ENCODE results near the gene TSHZ1. TPM values are rescaled to one million over a fixed set of nuclear protein-coding genes. Genes with fewer than 3 reads are reported as not detected.

TSHZ1 gene
- total and polyA plus RNA-seq, 2 experiments from 2014 or later, result 0.23 to 0.38 TPM

DNA sequence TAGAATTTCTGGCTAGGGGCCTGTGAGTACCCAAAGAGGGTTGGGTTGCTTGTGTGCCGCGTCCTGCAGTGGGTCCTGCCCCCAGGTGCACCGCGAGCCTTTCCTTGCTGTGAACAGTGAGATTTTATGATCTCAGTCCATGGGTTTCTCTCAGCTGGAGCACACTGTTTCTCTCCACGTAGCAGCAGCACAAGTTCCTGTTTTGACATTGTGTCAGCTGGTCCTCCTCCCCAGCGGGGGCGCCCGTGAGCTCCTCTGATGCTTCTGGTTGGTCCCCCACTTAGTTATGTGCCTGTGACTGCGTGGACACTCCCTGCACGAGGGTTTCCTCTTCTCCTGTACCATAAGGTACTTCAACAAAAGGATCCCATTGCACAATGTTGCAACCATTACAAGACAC lies 29.8 kb downstream of the TSHZ1 start:
- Histone ChIP-seq H3K36me3 (ENCODE audit: insufficient read depth) (no peaks in the 10 kb centered on the region), H3K9me2 (ENCODE audit: insufficient read depth) (0 out of 2 replicates have a peak, but pooled peaks cover 5% of the 10 kb centered on the region), H4K20me1 (replicated peaks; ENCODE audit: insufficient read depth) (no peaks in the 10 kb centered on the region), H3K79me2 (replicated peaks; ENCODE audit: insufficient read depth) (no peaks in the 10 kb centered on the region), H3K4me2 (no peak overlapping the region), H3F3A (replicated peaks; ENCODE audit: low read depth) (no peaks in the 10 kb centered on the region), H3K4me3 (no peak overlapping the region), H3K27ac (ENCODE audit: low read depth) (no peak overlapping the region), H2AFZ (no peak overlapping the region), H3K27me3 (ENCODE audit: insufficient read depth) (no peaks in the 10 kb centered on the region), H3K4me1 (ENCODE audit: insufficient read depth) (no peaks in the 10 kb centered on the region)
- no peak overlapping the region for H3K4me3 Mint-ChIP-seq
- ATAC-seq (no peak), DNase-seq (ENCODE audit: low spot score) (no peak)
- TF ChIP-seq CTCF (conservative IDR thresholded peaks at IDR 0.05; ENCODE audit: low read depth in 2 of 2) (peak in 1 of 2 experiments; percentile 31; a peak in 2 of 4 replicates), STAT1 (IDR thresholded peaks at IDR 0.05; ENCODE audit: unreplicated experiment) (no peak), CREB1 (CRISPR knock-in tag; IDR thresholded peaks at IDR 0.05; ENCODE audit: low read depth) (no peak)
- TF ChIP-seq, protein P1, sequence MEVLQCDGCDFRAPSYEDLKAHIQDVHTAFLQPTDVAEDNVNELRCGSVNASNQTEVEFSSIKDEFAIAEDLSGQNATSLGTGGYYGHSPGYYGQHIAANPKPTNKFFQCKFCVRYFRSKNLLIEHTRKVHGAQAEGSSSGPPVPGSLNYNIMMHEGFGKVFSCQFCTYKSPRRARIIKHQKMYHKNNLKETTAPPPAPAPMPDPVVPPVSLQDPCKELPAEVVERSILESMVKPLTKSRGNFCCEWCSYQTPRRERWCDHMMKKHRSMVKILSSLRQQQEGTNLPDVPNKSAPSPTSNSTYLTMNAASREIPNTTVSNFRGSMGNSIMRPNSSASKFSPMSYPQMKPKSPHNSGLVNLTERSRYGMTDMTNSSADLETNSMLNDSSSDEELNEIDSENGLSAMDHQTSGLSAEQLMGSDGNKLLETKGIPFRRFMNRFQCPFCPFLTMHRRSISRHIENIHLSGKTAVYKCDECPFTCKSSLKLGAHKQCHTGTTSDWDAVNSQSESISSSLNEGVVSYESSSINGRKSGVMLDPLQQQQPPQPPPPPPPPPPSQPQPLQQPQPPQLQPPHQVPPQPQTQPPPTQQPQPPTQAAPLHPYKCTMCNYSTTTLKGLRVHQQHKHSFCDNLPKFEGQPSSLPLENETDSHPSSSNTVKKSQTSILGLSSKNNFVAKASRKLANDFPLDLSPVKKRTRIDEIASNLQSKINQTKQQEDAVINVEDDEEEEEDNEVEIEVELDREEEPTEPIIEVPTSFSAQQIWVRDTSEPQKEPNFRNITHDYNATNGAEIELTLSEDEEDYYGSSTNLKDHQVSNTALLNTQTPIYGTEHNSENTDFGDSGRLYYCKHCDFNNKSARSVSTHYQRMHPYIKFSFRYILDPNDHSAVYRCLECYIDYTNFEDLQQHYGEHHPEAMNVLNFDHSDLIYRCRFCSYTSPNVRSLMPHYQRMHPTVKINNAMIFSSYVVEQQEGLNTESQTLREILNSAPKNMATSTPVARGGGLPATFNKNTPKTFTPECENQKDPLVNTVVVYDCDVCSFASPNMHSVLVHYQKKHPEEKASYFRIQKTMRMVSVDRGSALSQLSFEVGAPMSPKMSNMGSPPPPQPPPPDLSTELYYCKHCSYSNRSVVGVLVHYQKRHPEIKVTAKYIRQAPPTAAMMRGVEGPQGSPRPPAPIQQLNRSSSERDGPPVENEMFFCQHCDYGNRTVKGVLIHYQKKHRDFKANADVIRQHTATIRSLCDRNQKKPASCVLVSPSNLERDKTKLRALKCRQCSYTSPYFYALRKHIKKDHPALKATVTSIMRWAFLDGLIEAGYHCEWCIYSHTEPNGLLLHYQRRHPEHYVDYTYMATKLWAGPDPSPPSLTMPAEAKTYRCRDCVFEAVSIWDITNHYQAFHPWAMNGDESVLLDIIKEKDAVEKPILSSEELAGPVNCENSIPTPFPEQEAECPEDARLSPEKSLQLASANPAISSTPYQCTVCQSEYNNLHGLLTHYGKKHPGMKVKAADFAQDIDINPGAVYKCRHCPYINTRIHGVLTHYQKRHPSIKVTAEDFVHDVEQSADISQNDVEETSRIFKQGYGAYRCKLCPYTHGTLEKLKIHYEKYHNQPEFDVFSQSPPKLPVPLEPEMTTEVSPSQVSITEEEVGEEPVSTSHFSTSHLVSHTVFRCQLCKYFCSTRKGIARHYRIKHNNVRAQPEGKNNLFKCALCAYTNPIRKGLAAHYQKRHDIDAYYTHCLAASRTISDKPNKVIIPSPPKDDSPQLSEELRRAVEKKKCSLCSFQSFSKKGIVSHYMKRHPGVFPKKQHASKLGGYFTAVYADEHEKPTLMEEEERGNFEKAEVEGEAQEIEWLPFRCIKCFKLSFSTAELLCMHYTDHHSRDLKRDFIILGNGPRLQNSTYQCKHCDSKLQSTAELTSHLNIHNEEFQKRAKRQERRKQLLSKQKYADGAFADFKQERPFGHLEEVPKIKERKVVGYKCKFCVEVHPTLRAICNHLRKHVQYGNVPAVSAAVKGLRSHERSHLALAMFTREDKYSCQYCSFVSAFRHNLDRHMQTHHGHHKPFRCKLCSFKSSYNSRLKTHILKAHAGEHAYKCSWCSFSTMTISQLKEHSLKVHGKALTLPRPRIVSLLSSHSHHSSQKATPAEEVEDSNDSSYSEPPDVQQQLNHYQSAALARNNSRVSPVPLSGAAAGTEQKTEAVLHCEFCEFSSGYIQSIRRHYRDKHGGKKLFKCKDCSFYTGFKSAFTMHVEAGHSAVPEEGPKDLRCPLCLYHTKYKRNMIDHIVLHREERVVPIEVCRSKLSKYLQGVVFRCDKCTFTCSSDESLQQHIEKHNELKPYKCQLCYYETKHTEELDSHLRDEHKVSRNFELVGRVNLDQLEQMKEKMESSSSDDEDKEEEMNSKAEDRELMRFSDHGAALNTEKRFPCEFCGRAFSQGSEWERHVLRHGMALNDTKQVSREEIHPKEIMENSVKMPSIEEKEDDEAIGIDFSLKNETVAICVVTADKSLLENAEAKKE (CRISPR knock-in tag; IDR thresholded peaks at IDR 0.05), result no peak
- H3K27me3 Mint-ChIP-seq (ENCODE audit: insufficient read depth, low read depth, poor library complexity), result peaks cover 6% of the 10 kb centered on the region
- H3K36me3 Mint-ChIP-seq (ENCODE audit: low read depth), result no peaks in the 10 kb centered on the region
- no peak overlapping the region for H3K27ac Mint-ChIP-seq
- H3K9me3 Mint-ChIP-seq, result no peaks in the 10 kb centered on the region
- H3K4me1 Mint-ChIP-seq, result no peaks in the 10 kb centered on the region

GRCh38 chr18:75241705-75242104 lies 31.1 kb downstream of the TSHZ1 start:
- Histone ChIP-seq H3K27me3 (ENCODE audit: insufficient read depth) (no peaks in the 10 kb centered on the region), H3K4me1 (ENCODE audit: insufficient read depth) (no peaks in the 10 kb centered on the region), H3K36me3 (ENCODE audit: insufficient read depth) (no peaks in the 10 kb centered on the region), H3K4me2 (no peak overlapping the region), H3F3A (replicated peaks; ENCODE audit: low read depth) (no peaks in the 10 kb centered on the region), H2AFZ (no peak overlapping the region), H4K20me1 (replicated peaks; ENCODE audit: insufficient read depth) (no peaks in the 10 kb centered on the region), H3K4me3 (no peak overlapping the region), H3K27ac (ENCODE audit: low read depth) (no peak overlapping the region), H3K9me2 (ENCODE audit: insufficient read depth) (0 out of 2 replicates have a peak, but pooled peaks cover 5% of the 10 kb centered on the region), H3K79me2 (replicated peaks; ENCODE audit: insufficient read depth) (no peaks in the 10 kb centered on the region)
- Mint-ChIP-seq H3K4me3 (no peak overlapping the region), H3K36me3 (ENCODE audit: low read depth) (no peaks in the 10 kb centered on the region), H3K27me3 (ENCODE audit: insufficient read depth, low read depth, poor library complexity) (peaks cover 3% of the 10 kb centered on the region), H3K4me1 (no peaks in the 10 kb centered on the region), H3K9me3 (no peaks in the 10 kb centered on the region), H3K27ac (no peak overlapping the region)
- ATAC-seq (no peak), DNase-seq (ENCODE audit: low spot score) (no peak)
- TF ChIP-seq EZH2 (IDR thresholded peaks at IDR 0.05; ENCODE audit: low read depth, unreplicated experiment) (no peak), CTCF (conservative IDR thresholded peaks at IDR 0.05; ENCODE audit: low read depth in 2 of 2) (no peak), STAT1 (IDR thresholded peaks at IDR 0.05; ENCODE audit: unreplicated experiment) (no peak), CREB1 (CRISPR knock-in tag; IDR thresholded peaks at IDR 0.05; ENCODE audit: low read depth) (no peak), POLR2AphosphoS5 (IDR thresholded peaks at IDR 0.05; ENCODE audit: low read depth) (no peak), ZNF114 (CRISPR knock-in tag; IDR thresholded peaks at IDR 0.05) (no peak)
- TF ChIP-seq, protein P2, sequence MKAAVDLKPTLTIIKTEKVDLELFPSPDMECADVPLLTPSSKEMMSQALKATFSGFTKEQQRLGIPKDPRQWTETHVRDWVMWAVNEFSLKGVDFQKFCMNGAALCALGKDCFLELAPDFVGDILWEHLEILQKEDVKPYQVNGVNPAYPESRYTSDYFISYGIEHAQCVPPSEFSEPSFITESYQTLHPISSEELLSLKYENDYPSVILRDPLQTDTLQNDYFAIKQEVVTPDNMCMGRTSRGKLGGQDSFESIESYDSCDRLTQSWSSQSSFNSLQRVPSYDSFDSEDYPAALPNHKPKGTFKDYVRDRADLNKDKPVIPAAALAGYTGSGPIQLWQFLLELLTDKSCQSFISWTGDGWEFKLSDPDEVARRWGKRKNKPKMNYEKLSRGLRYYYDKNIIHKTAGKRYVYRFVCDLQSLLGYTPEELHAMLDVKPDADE (IDR thresholded peaks at IDR 0.05), result no peak

All from GM23338 (cell line).